NCI-H510A (cell line): Measurements from ENCODE around the gene ACTRT2.

ENCODE experiments used
- DNase-seq: peaks from one replicate; lab custom pipeline; 2025; lab: John Stamatoyannopoulos, UW

ACTRT2 gene

GRCh38 chr1:3069491-3070308 lies 48.4 kb downstream of the ACTRT2 start:
- no peak for DNase-seq

- DNase-seq, result no peak
Measured at GRCh38 chr1:3070309-3070643, 49.0 kb downstream of the ACTRT2 start.

GRCh38 chr1:3070644-3071564 lies 49.6 kb downstream of the ACTRT2 start:
- DNase-seq, result no peak

DNA sequence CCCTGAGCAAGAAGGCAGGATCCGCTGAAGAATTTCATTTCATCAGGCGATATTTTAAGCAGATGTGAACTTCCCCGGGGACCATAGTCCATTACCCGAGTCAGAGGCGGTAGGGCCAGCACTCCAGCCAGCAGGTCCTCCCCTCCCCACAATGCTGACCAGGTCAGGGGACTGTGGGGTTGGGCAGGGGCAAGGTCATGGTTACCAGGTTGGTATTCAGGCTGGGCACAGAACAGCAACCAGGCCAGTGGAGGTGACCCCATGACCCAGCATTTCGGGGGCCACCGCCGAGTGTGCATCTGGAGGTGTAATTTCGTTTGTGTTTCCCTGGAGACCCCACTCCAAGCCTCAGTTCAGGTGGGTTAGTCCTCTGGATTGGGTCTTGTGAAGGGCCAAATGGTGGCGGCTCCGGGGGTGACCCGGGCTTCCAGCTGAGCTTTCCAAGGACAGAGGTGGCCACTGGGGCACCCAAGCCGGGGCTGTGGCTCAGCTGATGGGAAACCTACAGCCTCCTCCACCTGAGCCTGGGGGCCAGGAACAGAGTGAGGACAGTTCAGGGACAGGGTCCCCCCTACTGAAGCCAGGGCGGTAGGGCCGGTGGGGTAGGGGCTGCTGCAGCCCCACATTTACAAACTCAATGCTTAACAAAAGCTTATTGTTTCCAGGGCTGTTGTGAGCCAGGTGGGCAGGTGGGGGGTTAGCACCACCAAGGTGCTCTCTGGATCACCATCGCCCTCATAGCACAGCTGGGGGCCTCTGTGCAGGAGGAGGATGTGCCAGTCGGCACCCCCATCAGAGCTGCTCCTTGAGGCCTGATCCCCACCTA lies 50.5 kb downstream of the ACTRT2 start:
- no peak for DNase-seq
